ENCODE data around the gene CTNNA2.

The CTNNA2 gene

DNA sequence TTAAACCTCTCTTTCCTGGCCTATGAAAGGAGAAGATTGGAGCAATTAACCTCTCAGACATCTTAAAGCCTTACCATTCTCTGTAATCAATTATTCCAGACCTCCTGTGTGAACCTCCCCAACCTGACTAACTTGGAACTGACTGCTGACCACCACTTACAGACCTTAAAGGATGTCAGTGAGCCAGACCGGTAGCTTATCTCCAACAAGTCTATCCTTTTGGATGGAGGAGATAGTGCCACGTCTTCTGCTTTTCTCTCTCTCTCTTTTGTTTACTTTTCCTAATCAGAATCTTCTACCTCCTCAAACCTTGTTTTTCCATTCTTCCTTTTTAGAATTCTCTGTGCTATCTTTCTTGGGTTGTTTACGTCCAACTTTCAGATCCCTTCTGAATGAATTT lies 734.5 kb downstream of the CTNNA2 start:
- no peak for DNase-seq

DNA sequence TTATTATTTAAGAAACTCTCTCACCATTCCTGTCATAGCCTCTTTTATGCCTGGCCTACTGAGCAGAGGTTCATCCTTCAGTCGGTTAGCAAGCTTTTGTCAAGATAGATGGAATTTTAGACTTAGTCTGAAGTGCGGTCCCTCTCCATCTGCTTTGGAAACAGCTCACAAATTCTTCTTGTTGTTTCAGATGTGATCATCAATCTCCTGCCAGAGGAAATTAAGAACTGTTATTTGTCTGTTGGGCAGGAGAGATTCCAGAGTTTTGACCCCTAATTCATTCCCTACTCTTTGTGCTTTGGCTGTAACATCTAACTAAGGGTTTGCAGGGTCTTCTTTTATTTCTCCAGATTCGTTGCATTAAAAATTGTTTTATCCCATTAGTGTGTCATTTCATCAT lies 735.3 kb downstream of the CTNNA2 start:
- no peak for DNase-seq

DNA sequence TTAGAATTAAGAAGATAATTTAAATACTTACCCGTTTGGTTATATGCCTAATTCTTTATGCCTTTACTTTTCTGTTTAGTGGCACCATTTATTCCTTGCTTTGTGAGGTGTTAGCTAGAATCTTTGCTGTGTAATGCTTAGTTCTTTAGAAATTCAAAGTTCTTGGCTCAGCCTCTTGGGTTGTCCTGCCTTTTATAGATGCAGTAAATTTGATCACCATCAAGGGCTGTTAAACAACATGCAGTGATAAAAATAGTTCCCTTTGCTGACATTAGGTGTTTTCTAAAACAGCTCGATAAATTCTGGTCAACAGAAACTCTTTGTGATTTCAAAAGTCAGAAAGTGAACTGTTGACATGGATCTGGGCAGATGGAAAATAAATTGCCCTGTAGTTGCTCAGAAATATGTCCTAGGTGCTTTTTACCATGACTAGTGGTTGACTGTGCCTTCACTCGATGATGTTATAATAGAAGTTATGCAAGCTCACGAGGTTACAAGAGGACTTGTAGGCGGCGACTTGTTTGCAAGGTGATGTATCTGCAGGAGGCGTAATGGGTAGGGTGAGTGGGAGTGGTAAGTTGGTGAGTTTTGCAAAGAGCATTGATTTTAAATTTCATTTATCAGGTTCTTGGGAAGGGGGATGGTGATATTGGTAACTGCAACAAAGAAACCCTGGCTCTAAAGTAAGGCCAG lies 739.6 kb downstream of the CTNNA2 start:
- DNase-seq = no peak

DNA sequence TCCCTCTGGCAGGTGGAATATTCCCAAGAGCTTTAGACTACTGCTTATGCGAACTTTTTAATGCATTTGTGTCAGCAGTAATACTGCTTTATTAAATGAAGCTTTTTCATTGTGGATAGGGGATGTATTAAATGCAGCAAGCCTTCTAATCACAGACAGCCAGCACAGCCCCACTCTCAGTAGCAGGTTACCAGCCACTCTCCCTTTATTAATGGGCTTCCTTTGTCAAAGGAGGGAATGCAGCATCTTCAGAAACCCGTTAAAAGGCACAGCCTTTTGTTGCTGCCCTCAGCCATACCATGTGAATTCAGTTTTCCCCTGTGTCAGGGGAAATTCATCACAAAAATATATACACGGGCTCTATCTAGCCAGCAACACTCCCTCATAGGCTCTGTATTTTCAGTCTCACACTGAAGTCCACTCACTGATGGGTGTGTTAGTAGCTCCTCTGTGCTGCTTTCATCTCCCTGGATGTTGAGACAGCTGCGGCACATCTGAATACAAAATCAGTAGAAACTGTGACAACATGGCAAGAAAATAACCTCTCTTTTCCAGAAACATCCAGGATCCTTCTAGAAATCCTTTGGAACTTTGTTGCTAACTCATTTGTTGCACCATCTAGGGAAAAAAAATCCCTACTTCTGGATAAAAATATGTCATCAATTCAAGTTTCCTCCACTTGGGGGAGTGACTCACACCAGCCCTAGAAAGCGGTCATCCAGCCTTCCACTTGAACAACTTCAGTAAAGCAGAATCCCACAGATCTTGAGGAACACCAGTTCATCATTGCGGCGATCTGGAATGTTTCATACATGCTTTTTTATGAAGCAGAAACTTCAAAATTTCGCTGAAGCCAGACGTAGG lies 743.3 kb downstream of the CTNNA2 start:
- no peak for DNase-seq

DNA sequence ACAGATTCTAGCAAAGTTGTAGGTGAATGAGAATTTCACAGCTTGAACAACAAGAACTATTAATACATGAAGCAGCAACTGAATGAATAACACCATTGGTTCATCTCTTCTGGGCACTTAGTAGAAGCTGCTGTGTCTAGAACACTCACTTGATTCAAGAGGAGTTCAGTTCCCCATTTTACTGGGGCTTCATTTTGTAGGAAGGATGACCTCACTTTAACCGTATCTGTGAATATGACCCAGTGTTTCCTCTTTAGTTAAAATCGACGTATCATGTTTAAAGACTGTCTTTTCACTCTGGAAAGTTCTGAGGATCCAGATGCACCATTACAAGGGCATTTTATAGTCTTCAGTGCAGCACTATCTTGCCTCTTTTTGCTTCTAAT lies 743.9 kb downstream of the CTNNA2 start:
- no peak for DNase-seq

DNA sequence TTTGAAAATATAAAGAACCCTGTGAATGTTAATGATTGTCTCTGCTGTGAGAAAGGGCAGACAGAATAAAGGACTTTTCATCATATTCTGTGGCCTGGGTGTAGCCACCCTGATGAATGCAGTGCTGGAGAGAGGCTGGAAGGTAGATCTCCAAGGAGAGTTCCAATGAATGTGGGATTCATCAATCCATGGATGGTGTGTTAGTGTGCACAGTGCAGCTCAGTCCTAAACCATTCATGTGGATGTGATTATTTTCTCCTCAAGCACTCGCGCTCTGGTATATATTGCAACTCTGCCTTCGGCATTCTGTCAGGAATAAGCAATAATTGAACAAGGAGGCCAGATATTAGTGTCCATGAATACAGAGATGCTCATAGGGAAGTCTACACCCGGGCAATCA lies 744.6 kb downstream of the CTNNA2 start:
- DNase-seq = no peak

DNA sequence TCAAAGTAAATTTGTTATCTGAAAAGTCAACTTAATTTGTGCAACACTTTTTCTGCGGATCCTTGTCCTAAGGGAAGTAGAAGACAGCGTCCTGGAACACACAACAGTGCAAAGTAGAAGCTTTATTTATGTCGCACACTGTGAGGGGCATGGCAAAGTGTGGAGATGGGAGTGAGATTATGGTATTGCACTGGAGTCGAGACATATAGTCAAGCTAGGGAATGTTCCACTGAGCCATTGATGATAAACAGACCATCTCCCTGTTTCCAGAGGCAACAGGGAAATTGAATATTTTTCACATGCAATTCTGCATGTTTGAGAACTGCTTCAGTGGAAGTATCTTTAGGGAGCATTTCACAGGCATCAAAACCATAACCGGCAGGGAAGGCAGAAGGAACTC lies 745.5 kb downstream of the CTNNA2 start:
- DNase-seq = no peak

DNA sequence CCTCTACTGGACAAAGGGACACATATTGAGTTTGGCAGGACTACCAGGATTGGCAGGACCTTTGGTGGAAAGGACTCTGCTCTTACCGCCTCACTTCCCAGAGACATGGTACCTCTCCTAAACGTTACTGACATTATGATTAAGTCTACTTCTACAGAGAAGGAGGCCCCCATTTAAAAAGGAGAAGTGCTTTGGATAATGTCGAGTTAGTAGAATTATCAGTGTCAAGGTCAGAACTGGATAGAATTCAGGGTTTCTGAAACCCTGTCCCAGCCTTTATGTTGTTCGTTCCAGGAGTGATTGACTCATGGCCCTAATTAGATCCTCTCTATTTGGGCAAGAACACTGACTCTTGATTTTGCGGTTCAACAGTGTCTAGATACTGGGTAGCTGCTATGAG lies 745.9 kb downstream of the CTNNA2 start:
- no peak for DNase-seq

DNA sequence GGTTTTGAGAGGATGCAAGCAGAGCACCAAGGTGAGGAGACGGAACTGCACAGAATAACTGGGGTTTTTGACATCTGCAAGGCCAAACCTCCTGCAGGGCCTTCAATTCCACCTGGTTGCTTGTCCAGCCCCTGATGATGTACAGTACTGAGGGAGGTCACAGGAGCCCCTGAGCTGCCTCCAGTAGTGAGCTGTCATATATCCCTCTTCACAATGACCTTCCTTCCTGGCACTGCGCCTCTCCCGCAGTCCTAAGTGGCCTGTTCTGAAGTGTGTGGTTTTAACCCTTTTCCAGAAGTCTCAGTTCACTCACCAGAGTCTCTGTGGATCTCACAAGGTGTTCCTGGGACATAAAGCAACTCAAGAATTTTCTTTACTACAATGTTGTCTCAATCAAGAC lies 746.4 kb downstream of the CTNNA2 start:
- DNase-seq = no peak

DNA sequence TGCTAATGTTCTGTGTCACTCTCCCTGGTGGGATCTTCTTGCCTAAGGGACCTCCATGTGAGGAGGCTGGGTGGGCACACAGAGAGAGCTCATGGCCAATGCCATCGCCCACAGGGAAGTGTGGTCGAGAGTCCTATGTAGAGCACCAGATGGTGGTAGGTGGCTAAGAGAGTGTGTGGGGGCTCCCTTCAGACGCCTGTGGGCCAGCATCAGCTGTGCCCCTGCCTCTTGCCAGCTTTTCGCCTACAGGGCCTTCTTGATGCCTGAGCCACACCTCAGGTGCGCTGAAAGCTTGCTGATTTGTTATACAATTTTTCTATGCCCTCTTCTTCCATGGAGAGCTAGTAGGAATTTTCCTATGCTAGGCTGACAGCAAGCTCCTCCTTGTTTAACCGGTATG lies 753.4 kb downstream of the CTNNA2 start:
- no peak for DNase-seq

DNA sequence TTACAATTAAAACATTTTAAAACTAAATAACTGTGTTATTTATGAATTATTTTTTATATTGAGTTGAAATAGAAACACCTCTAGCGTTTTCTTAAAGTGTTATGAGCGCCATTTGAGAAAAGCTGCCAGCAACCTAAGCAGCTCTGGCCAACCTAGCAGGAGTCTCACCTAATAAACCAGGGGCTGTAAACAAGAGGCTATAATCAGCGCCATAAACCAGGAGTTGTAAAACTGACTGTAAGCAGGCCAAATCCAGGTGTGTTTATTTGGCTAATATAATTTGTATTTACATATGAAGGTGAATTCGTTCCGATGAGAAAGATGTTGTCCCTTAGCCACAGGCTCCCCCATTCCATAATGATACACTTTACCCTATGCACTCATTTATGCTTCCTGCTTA lies 757.0 kb downstream of the CTNNA2 start:
- DNase-seq = no peak

DNA sequence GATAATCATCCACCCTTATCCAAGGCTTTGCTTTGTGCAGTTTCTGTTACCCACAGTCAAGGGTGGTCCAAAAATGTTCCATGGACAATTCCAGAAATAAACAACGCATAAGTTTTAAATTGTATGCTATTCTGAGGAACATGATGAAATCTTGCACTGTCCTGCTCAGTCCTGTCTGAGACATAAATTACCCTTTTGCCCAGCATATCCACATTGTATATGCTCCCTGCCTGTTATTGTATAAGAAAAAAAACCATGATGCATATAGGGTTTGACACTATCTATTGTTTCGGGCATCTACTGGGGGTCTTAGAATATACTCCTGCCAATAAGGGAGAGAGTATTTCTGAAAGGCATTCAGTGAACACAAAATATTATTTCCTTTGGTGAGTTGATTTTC lies 767.7 kb downstream of the CTNNA2 start:
- DNase-seq = no peak

DNA sequence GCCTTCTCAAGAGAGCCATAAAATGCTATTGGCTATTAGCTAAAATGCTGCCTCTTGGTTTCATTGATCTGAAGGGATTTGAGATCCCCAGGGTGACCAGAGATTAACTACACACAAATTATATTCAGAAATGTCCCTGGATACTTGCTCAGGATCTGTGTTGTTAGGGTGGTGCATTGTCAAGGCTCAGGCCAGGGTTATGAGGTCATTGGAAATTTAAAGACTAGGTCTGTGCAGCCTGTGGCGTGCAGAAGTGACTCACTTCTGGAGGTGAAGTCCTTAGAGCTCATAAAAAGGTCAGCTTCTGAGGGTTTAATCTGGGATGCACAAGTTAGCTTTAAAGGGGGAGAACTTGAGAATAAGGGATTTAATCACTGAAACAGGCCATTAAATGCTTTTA lies 768.2 kb downstream of the CTNNA2 start:
- DNase-seq = no peak

DNA sequence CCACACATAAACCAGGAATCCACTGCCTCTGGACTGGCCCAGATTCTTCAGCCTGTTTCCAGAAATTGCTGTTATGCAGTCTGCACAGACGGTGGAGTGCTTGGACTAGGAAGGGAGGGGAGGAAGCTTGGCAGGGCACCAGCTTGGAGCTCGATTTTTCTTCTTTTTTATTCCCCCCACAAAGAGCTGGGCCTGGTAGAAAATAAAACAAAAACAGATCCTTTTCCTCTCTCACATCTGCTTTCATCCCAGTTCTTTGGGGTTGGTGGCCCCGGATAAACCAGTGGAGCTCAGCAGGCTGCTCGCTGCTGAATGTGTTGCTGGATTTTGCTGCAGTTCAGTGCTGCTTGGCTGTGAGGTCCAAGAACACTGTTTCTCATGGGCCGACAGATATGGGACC lies 775.7 kb downstream of the CTNNA2 start:
- DNase-seq = no peak

DNA sequence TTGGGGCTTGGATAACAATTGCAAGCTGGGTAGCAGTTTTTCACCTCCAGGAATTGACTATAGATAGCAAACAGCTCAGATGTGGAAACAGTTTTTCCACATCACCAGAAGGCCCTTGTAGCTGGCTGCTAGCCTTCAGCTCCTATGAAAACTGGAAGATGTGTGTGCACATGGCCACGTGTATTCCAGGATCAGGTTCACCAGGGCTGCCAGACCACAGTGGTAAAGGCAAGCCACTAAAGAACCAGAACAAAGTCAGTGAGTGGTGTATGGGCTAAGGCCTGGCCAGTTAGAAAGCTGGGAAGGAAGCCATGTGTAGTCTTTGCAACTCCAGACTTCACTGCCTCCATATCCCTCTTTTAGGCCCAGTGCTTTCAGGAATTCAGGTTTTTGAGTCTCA lies 778.8 kb downstream of the CTNNA2 start:
- DNase-seq = no peak

DNA sequence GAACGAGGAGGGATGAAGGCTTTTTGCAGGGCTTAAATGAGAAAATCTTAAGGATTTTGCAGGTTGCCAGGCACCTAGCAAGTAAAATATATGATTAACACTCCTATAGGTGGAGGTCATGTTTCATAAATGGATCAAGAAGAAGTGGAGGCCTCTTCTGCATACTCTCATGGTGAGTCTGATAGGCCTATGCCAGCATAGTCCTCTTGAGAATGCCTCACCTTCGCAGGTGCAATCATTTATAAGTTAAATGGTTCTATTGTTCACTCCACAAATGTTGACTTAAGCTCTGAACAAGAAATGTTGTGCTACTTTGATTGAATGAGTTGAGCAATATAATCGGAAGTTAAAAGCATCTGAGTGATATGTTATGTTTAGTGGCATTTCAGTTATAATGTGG lies 779.6 kb downstream of the CTNNA2 start:
- no peak for DNase-seq

DNA sequence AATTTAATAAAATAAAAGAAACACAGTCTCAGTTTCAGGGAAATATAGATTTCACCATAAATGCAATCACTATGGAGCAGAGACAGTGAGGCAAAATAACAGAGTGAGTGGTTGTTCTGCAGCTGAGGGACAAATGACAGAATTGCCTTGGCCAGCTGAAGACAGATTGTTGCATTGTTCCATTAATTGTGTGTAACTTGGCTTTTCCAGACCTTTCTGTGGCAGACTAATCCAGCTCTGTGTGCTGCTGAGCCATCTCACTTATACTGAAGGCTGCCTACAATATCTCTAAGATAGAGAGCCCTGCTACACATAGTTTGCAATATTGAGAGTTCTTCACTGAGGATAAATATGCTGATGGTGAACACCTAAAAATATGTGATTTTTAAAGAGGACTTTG lies 780.2 kb downstream of the CTNNA2 start:
- DNase-seq = no peak

DNA sequence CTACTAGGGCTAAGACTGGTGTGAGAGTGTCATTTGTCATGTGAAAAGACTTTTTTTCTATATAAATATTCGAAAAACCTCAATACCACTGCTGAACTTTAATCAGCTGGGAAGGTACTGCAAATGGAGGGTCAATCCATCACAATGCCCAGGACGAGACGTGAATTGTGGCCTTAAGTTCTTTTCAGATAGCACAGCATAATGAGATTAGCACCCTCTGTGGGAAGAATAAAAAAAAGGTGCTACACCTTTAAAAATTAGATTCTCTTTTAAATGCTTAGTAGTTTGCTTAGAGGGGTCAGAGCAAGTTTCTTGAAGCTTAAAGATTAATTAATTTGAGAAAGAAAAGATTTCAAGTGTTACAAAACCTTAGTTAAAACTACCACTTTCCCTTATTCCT lies 786.1 kb downstream of the CTNNA2 start:
- no peak for DNase-seq

DNA sequence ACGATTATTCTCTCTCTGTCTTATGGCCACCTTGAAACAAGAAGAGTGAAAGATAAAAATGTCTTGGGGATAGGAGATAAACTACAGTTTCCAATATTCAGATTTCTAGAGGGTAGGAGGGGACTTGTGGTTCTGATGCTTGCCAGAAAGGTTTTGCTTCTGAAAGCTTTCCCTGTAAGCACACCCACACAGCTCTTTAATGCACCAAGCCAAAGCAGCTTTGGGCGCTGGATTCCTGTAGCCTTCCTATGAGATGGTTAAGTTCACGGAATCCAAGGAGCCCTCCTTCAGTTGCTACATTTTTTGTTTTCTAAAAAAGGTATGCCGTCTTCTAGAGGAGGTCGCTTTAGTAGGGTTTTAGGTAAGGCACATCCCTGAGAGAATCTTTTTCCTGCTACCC lies 786.8 kb downstream of the CTNNA2 start:
- no peak for DNase-seq

DNA sequence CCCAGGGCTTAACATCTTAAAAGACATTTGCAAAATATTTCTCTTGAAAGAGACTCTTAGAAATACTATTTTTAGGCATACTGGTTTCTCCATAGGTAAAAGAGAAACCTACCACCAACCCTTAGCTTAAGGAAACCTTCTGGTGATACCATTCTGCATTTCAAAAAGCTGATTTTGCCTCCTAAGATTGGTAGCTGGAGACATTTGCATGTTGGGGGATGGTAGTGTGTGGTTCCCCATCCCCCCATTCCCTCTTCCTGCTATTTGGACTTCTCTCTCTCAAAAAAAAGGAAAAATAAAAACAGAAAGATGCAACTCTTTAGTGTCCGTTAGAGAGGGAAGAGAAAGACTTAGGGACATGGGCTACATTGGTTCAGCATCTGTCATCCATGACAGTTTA lies 787.5 kb downstream of the CTNNA2 start:
- no peak for DNase-seq

DNA sequence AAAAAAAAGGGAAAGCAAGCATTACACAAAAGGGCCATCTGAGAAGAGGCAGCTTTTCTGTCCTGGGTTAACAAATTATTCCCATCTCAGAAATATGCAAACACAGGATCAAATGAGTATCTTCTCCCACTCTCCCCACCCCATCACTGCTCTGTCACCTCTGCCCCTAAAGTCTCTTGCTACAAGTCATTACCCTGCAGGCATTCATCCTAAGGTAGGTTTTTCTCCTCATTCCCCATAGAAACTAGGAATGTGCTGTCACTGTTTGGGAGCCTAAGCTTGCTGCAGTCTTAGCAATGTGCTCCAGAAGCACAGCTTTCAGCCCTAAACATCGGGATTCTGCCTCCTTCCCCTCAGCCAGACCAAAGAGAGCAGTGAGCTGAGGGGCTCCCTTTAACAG lies 788.1 kb downstream of the CTNNA2 start:
- no peak for DNase-seq

DNA sequence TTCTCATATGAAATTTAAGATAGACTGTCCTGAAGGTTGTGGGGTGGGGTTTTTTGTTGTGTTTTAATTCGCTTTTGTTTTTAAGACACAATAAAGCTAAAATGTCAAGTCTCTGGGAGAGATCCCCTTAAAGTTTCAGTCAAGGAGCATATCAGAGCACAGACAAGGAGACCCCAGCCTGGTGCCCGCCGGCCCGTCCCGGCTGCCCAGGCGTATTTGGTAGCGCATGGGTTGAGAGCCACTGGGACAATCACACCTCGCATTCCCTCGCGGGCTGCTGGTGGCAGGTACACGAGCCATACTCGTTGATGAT lies 789.1 kb downstream of the CTNNA2 start:
- no peak for DNase-seq

DNA sequence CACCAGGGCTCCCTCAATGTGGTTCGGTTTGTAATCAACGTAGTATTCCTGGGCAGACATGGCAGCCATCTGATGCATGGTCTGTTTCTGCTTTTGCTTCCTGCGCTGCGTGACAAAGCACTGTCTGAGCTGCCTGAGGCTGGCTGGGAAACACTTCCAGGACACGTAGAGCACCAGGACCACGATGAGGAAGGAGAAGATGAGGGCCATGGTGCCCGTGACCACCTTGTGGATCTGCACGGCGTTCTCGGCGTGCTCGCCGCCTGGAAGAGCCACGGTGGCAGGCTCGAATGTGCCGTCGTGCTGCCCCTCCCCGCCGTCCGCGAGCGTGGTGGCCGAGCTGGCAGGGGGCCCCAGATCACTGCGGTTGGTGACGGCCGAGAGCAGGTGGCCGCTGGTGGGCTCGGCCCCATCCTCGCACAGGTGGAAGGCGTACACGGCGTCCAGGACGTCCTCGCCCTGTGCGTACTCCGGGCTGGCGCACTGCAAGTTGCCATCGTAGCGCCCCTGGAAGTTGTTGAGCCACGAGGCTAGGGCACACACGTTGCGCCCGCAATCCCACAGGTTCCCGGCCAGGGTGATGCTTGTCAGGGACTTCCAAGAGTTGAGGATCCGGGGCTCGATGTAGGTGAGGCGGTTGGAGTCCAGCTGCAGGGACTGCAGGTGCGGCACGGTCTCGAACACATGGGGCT lies 789.6 kb downstream of the CTNNA2 start:
- DNase-seq = no peak

Measured in activated CD4-positive, alpha-beta T cell treated with anti-CD3 and anti-CD28 coated beads, Interleukin-2, amount 50 U/mL, for 4 hours (primary cell).